PC-3 (cell line): Measurements from ENCODE around the gene SOX5. TPM values are rescaled to one million over a fixed set of nuclear protein-coding genes. Genes with fewer than 3 reads are reported as not detected.

Experiments used
- ATAC-seq: fragments of 200-7000 bp; cut with Tn5 transposase; 2 replicates; pipeline ENCODE4 v1.9.1; 2020; ENCODE audit warnings: mild to moderate bottlenecking, moderate library complexity
- BruUV-seq: library from RNA; stranded (reverse); fragments of 400-500 nt; replicated peaks from 2 replicates; lab custom pipeline; 2021; lab: Mats Ljungman, UMichigan
- CTCF ChIA-PET: fragments of 300-600 bp; sonication (Branson Sonifier 250); formaldehyde crosslinking; loops from one replicate; lab custom pipeline; 2022; ENCODE audit warnings: antibody characterized with exemption; lab: Charles Lee
- POLR2A ChIA-PET: fragments of 300-600 bp; sonication (Branson Sonifier 250); formaldehyde crosslinking; loops from one replicate; lab custom pipeline; 2022; ENCODE audit warnings: antibody characterized with exemption; ENCODE audit not compliant: unreplicated experiment; lab: Charles Lee
- DNase-seq: peaks from one replicate; pipeline ENCODE4 v3.0.0-alpha.2; 2015
- H2AFZ ChIP-seq: fragments of 300-600 bp; sonication (generic); 2 replicates; pipeline ENCODE4 v1.6.0; 2016; ENCODE audit warnings: antibody characterized with exemption, low read length
- H3F3A ChIP-seq: fragments of 300-600 bp; sonication (generic); one replicate; pipeline ENCODE4 v1.6.0; 2017; ENCODE audit warnings: antibody characterized with exemption, low read length, control low read depth, mild to moderate bottlenecking; ENCODE audit not compliant: unreplicated experiment
- H3K27ac ChIP-seq: fragments of 300-600 bp; sonication (generic); 2 replicates; pipeline ENCODE4 v1.5.1; 2016; ENCODE audit warnings: mild to moderate bottlenecking, low read length
- H3K27me3 ChIP-seq: fragments of 300-600 bp; sonication (generic); 2 replicates; pipeline ENCODE4 v1.6.1; 2016; ENCODE audit warnings: low read length, mixed read lengths
- H3K36me3 ChIP-seq: fragments of 300-600 bp; sonication (generic); 2 replicates; pipeline ENCODE4 v1.6.1; 2016; ENCODE audit warnings: low read depth, mixed run types, low read length, mixed read lengths
- H3K4me1 ChIP-seq: fragments of 300-600 bp; sonication (generic); 2 replicates; pipeline ENCODE4 v1.5.1; 2016; ENCODE audit warnings: low read length; ENCODE audit not compliant: insufficient read depth
- H3K4me2 ChIP-seq: fragments of 300-600 bp; sonication (generic); 2 replicates; pipeline ENCODE4 v1.6.0; 2016; ENCODE audit warnings: low read length
- H3K4me3 ChIP-seq: fragments of 300-600 bp; sonication (generic); 2 replicates; pipeline ENCODE4 v1.5.1; 2016; ENCODE audit warnings: mild to moderate bottlenecking, low read length, mixed read lengths
- H3K79me2 ChIP-seq: fragments of 300-600 bp; sonication (generic); 2 replicates; pipeline ENCODE4 v1.6.1; 2017; ENCODE audit warnings: low read length, mixed read lengths
- H3K9ac ChIP-seq: fragments of 300-600 bp; sonication (generic); 2 replicates; pipeline ENCODE4 v1.6.0; 2016; ENCODE audit warnings: mild to moderate bottlenecking, low read length
- H3K9me2 ChIP-seq: fragments of 300-600 bp; sonication (generic); replicated peaks from 2 replicates; pipeline ENCODE4 v1.6.1; 2016; ENCODE audit warnings: mixed run types, low read length, mixed read lengths
- H3K9me3 ChIP-seq: fragments of 300-600 bp; sonication (generic); 2 replicates; pipeline ENCODE4 v1.6.1; 2016; ENCODE audit warnings: low read length, mixed read lengths
- H4K20me1 ChIP-seq: fragments of 300-600 bp; sonication (generic); 2 replicates; pipeline ENCODE4 v1.6.1; 2016; ENCODE audit warnings: low read length, mixed read lengths
- CTCF ChIP-seq: fragments of 300-600 bp; sonication (generic); conservative IDR thresholded peaks from 2 replicates; pipeline ENCODE4 v1.5.1; 2017; ENCODE audit warnings: antibody characterized with exemption, low read depth, mild to moderate bottlenecking, low read length
- EZH2 ChIP-seq: fragments of 300-600 bp; sonication (generic); IDR thresholded peaks from one replicate; pipeline ENCODE4 v1.6.1; 2017; ENCODE audit warnings: antibody characterized with exemption, mild to moderate bottlenecking, low read length; ENCODE audit not compliant: unreplicated experiment
- EZH2phosphoT487 ChIP-seq: fragments of 300-600 bp; sonication (generic); IDR thresholded peaks from 2 replicates; pipeline ENCODE4 v1.6.1; 2018; ENCODE audit warnings: mild to moderate bottlenecking, antibody characterized with exemption, low read length, borderline replicate concordance
- intact Hi-C: fragments of 100-400 bp; cut with micrococcal nuclease; formaldehyde crosslinking; loops from 2 replicates; pipeline ENCODE4 v1.9.0; 2023
- total RNA-seq: library from RNA; depleted of rRNA; stranded (reverse); fragments of >200 nt; gene quantifications from 2 replicates; pipeline ENCODE4 v1.2.3, GENCODE V29; 2014

The SOX5 gene
- total RNA-seq, 1 experiment from 2014 or later, result not detected

GRCh38 chr12:23756416-23756815, 193.1 kb downstream of the SOX5 start:
- Histone ChIP-seq H3K9me3 (no peaks in the 10 kb centered on the region), H3K27ac (no peak overlapping the region), H3K27me3 (peaks cover 19% of the 10 kb centered on the region; the same call in 1 of the 2 replicates), H3K4me2 (no peak overlapping the region), H3K9me2 (no peaks in the 10 kb centered on the region), H3F3A (no peaks in the 10 kb centered on the region), H3K4me3 (no peak overlapping the region), H4K20me1 (no peaks in the 10 kb centered on the region), H3K9ac (no peak overlapping the region), H3K4me1 (no peaks in the 10 kb centered on the region), H3K79me2 (no peaks in the 10 kb centered on the region), H2AFZ (no peak overlapping the region), H3K36me3 (no peaks in the 10 kb centered on the region)
- BruUV-seq, result no TSS peak
- DNase-seq (no peak), ATAC-seq (no peak)
- intact Hi-C loops, result no loop called here
- POLR2A ChIA-PET, result no interaction called here
- TF ChIP-seq CTCF (no peak), EZH2 (no peak), EZH2phosphoT487 (no peak)
- CTCF ChIA-PET, result no interaction called here

- Histone ChIP-seq H3K9me2 (no peaks in the 10 kb centered on the region), H3K4me3 (no peak overlapping the region), H3K4me2 (no peak overlapping the region), H3K9me3 (no peaks in the 10 kb centered on the region), H3K9ac (no peak overlapping the region), H3K4me1 (no peaks in the 10 kb centered on the region), H3K27ac (no peak overlapping the region), H3K27me3 (peaks cover 26% of the 10 kb centered on the region; the same call in 1 of the 2 replicates), H2AFZ (no peak overlapping the region), H4K20me1 (no peaks in the 10 kb centered on the region), H3F3A (no peaks in the 10 kb centered on the region), H3K36me3 (no peaks in the 10 kb centered on the region), H3K79me2 (no peaks in the 10 kb centered on the region)
- BruUV-seq, result no TSS peak
- intact Hi-C loops, result no loop called here
- DNase-seq (no peak), ATAC-seq (no peak)
- ChIA-PET POLR2A (no interaction called here), CTCF (no interaction called here)
- no peak for TF ChIP-seq EZH2phosphoT487
- no peak for TF ChIP-seq CTCF
Observed at GRCh38 chr12:23753628-23754365, 195.7 kb downstream of the SOX5 start.

GRCh38 chr12:23752245-23752644, 197.2 kb downstream of the SOX5 start:
- H3K79me2 ChIP-seq, result no peaks in the 10 kb centered on the region
- H3K9me2 ChIP-seq, result no peaks in the 10 kb centered on the region
- no peaks in the 10 kb centered on the region for H3K9me3 ChIP-seq
- H3K4me1 ChIP-seq, result no peaks in the 10 kb centered on the region
- no peaks in the 10 kb centered on the region for H3K36me3 ChIP-seq
- H3K4me3 ChIP-seq, result no peak overlapping the region
- H3K4me2 ChIP-seq, result no peak overlapping the region
- peaks cover 26% of the 10 kb centered on the region; the same call in 1 of the 2 replicates for H3K27me3 ChIP-seq
- no peak overlapping the region for H2AFZ ChIP-seq
- H3K9ac ChIP-seq, result no peak overlapping the region
- no peak overlapping the region for H3K27ac ChIP-seq
- ChIA-PET CTCF (no interaction called here), POLR2A (no interaction called here)
- H4K20me1 ChIP-seq, result no peaks in the 10 kb centered on the region
- ATAC-seq (no peak), DNase-seq (no peak)
- intact Hi-C loops, result no loop called here
- no TSS peak for BruUV-seq
- no peaks in the 10 kb centered on the region for H3F3A ChIP-seq
- TF ChIP-seq CTCF (no peak), EZH2 (no peak), EZH2phosphoT487 (no peak)
